Tibial artery (tissue), 4 donors: ENCODE results near the gene WDR89.
"Not testable (repeated sequence)": the region's sequence is repeated elsewhere in the genome, so short reads cannot be mapped to it uniquely, and the experiment has no call there.

Experiments used
- DNase-seq, 2 donors: peaks; one replicate each; pipeline ENCODE4 v3.0.0-alpha.2; 2019
- H3K27ac ChIP-seq, 2 donors: fragments of 200-600 bp; sonication (generic) in 1 of 2; 1 replicate in 1 of 2; 2 replicates in 1 of 2; pipeline ENCODE4 v1.5.1; 2018 to 2019; ENCODE audit warnings: mild to moderate bottlenecking in 1 of 2
- H3K27me3 ChIP-seq, 2 donors: fragments of 200-600 bp; sonication (generic) in 1 of 2; one replicate each; pipeline versions ENCODE4 v1.5.1 to v1.6.0; 2016 to 2019
- H3K36me3 ChIP-seq, 3 donors: fragments of 200-600 bp; sonication (generic) in 2 of 3; one replicate each; pipeline ENCODE4 v1.5.1; 2016 to 2019; ENCODE audit warnings: mild to moderate bottlenecking in 2 of 3
- H3K4me1 ChIP-seq, 4 donors: fragments of 200-600 bp; sonication (generic) in 2 of 4; 1 replicate in 3 of 4; 2 replicates in 1 of 4; pipeline ENCODE4 v1.5.1; 2016 to 2019
- H3K4me3 ChIP-seq, 2 donors: fragments of 200-600 bp; sonication (generic) in 1 of 2; 1 replicate in 1 of 2; 2 replicates in 1 of 2; pipeline ENCODE4 v1.5.1; 2018 to 2019; ENCODE audit warnings: mild to moderate bottlenecking in 2 of 2
- H3K9me3 ChIP-seq, 3 donors: fragments of 200-600 bp; sonication (generic) in 1 of 3; one replicate each; pipeline ENCODE4 v1.5.1; 2016 to 2019
- CTCF ChIP-seq, 2 experiments: fragments of 200-600 bp in 1 of 2; fragments of 450-650 bp in 1 of 2; IDR thresholded peaks; one replicate each; pipeline ENCODE4 v1.5.1; 2017 to 2019; ENCODE audit warnings: antibody characterized with exemption in 2 of 2, mild to moderate bottlenecking in 1 of 2, moderate library complexity in 1 of 2
- intact Hi-C: fragments of 100-400 bp; cut with DNase I; formaldehyde crosslinking; loops from one replicate; pipeline ENCODE4 v1.15.0; 2023; ENCODE audit warnings: low total_unique reads

The WDR89 gene

GRCh38 chr14:63642229-63642611 lies 549 bp upstream of the WDR89 start:
- no peaks in the 10 kb centered on the region for H3K36me3 ChIP-seq
- no peaks in the 10 kb centered on the region for H3K9me3 ChIP-seq
- H3K4me3 ChIP-seq: peak overlapping the region; percentile 57 to 73
- H3K4me1 ChIP-seq: peaks cover 0 to 12% (median 4%) of the 10 kb centered on the region in 4 donors
- peak overlapping the region; percentile 89 to 90 for H3K27ac ChIP-seq
- TF ChIP-seq CTCF (IDR thresholded peaks at IDR 0.05): no peak
- H3K27me3 ChIP-seq: no peaks in the 10 kb centered on the region
- peak; percentile 86 to 89 for DNase-seq
- intact Hi-C loops: loop anchor here (5.0 kb wide), 1 partner anchor 100 kb away; the partner anchor contains the start of gene PPP2R5E

- Histone ChIP-seq H3K36me3 (no peaks in the 10 kb centered on the region), H3K9me3 (peaks cover 0 to 11% (median 0%) of the 10 kb centered on the region in 3 donors), H3K4me3 (no peak overlapping the region), H3K4me1 (peaks cover 0 to 12% (median 4%) of the 10 kb centered on the region in 4 donors), H3K27me3 (no peaks in the 10 kb centered on the region), H3K27ac (no peak overlapping the region)
- intact Hi-C loops: loop anchor here (10.0 kb wide), 1 partner anchor 244 kb away; no protein-coding TSS in a partner anchor
- no peak for TF ChIP-seq CTCF (IDR thresholded peaks at IDR 0.05)
- DNase-seq: no peak
These were observed 3.2 kb downstream of the WDR89 start for GRCh38 chr14:63638493-63638892.

DNA sequence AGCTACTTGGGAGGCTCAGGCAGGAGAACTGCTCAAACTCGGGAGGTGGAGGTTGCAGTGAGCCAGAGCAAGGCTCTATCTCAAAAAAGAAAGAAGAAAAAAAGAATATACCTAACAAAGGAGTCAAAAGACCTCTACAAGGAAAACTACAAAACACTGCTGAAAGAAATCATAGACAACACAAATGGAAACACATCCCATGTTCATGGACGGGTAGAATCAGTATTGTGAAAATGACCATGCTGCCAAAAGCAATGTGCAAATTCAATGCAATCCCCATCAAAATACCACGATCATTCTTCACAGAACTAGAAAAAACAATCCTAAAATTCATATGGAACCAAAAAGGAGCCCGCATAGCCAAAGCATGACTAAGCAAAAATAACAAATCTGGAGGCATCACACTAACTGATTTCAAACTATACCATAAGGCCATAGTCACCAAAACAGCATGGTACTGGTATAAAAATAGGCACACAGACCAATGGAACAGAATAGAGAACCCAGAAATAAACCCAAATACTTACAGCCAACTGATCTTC lies 5.5 kb downstream of the WDR89 start:
- peaks cover 0 to 11% (median 0%) of the 10 kb centered on the region in 3 donors for H3K9me3 ChIP-seq
- intact Hi-C loops: loop anchor here (10.0 kb wide), 1 partner anchor 241 kb away; no protein-coding TSS in a partner anchor
- H3K27ac ChIP-seq, H3K36me3 ChIP-seq, H3K4me1 ChIP-seq, H3K27me3 ChIP-seq, H3K4me3 ChIP-seq, DNase-seq: not testable (repeated sequence)

DNA sequence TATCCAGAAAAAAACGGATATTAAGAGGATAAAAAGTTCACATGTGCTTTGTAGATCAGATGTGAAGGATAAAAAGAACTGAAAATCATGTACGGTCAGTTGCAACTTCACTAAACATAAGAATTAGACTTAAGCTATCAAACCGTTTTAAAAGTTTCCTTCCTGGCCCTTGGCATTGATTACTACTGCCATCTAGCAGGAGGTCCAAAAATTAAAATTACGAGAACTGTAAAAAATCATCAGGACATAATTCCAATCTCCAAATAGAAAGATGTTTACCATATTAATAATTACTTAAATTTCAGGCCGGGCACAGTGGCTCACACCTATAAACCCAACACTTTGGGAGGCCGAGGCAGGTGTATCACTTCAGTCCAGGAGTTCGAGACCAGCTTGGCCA lies 7.9 kb downstream of the WDR89 start:
- intact Hi-C loops: loop anchor here (10.0 kb wide), 1 partner anchor 239 kb away; no protein-coding TSS in a partner anchor
- H3K27me3 ChIP-seq: no peaks in the 10 kb centered on the region
- no peak overlapping the region for H3K27ac ChIP-seq
- no peaks in the 10 kb centered on the region for H3K4me1 ChIP-seq
- peaks cover 0 to 11% (median 0%) of the 10 kb centered on the region in 3 donors for H3K9me3 ChIP-seq
- DNase-seq: no peak
- no peaks in the 10 kb centered on the region for H3K36me3 ChIP-seq
- no peak for TF ChIP-seq CTCF (IDR thresholded peaks at IDR 0.05)
- no peak overlapping the region for H3K4me3 ChIP-seq

GRCh38 chr14:63632932-63633514 lies 8.6 kb downstream of the WDR89 start:
- Histone ChIP-seq H3K27ac (no peak overlapping the region), H3K4me1 (no peaks in the 10 kb centered on the region), H3K4me3 (no peak overlapping the region), H3K36me3 (no peaks in the 10 kb centered on the region), H3K27me3 (no peaks in the 10 kb centered on the region), H3K9me3 (peaks cover 0 to 11% (median 0%) of the 10 kb centered on the region in 3 donors)
- intact Hi-C loops: loop anchor here (10.0 kb wide), 1 partner anchor 238 kb away; no protein-coding TSS in a partner anchor
- TF ChIP-seq CTCF (IDR thresholded peaks at IDR 0.05): peak in 1 of 2 experiments; percentile 18
- DNase-seq: no peak

DNA sequence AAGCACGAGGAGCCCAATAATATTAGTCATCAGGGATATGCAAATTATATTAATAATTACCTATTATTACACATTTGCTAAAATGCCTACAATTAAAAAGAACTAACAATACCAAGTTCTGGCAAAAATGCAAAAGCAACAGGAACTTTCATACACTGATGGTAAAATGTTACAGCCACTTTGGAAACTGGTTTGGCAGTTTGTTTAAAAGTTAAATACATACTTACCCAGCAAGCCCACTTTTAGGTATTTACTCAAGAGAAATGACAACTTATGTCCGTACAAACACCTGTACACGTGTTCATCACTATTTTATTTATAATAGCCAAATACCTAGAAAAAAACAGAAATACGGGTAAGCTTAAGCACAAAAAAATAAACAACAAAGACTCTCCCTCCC lies 17.0 kb downstream of the WDR89 start:
- no peak for DNase-seq
- no peak overlapping the region for H3K4me3 ChIP-seq
- intact Hi-C loops: no loop called here
- no peak for TF ChIP-seq CTCF (IDR thresholded peaks at IDR 0.05)
- H3K9me3 ChIP-seq: no peaks in the 10 kb centered on the region
- H3K27me3 ChIP-seq: no peaks in the 10 kb centered on the region
- H3K27ac ChIP-seq: no peak overlapping the region
- peaks cover 0 to 7% (median 7%) of the 10 kb centered on the region in 3 donors for H3K36me3 ChIP-seq
- no peaks in the 10 kb centered on the region for H3K4me1 ChIP-seq
